Inferior parietal cortex (tissue), 1 donor: ENCODE measurements around the gene DGKB.

Experiments used
- DNase-seq: peaks from one replicate; pipeline ENCODE4 v3.0.0-alpha.2; 2016; ENCODE audit errors: extremely low spot score

Gene DGKB

GRCh38 chr7:14125998-14126397 is 776.6 kb downstream of the DGKB start:
- DNase-seq = no peak

- DNase-seq = no peak
Measured at GRCh38 chr7:14124716-14125115, 777.8 kb downstream of the DGKB start.

GRCh38 chr7:14123923-14124322 is 778.6 kb downstream of the DGKB start:
- no peak for DNase-seq

GRCh38 chr7:14115701-14116100 is 786.9 kb downstream of the DGKB start:
- DNase-seq = no peak

GRCh38 chr7:14104861-14105260 is 797.7 kb downstream of the DGKB start:
- DNase-seq = no peak

GRCh38 chr7:14096159-14096558 is 806.4 kb downstream of the DGKB start:
- DNase-seq = no peak

- DNase-seq = no peak
Measured at GRCh38 chr7:14095233-14095950, 807.2 kb downstream of the DGKB start.
